HG03558 (cell line): ENCODE results near the gene TSEN54.
A peak's percentile ranks its signal among the peaks of the same experiment; 100 is the strongest.
"Not testable (repeated sequence)": the region's sequence is repeated elsewhere in the genome, so short reads cannot be mapped to it uniquely, and the experiment has no call there.

ENCODE experiments used
- ATAC-seq: cut with Tn5 transposase; IDR thresholded peaks from one replicate; pipeline ENCODE4 v1.9.1; 2021; ENCODE audit warnings: moderate number of reproducible peaks; ENCODE audit not compliant: unreplicated experiment; ENCODE audit errors: extremely low read depth

Gene TSEN54

DNA sequence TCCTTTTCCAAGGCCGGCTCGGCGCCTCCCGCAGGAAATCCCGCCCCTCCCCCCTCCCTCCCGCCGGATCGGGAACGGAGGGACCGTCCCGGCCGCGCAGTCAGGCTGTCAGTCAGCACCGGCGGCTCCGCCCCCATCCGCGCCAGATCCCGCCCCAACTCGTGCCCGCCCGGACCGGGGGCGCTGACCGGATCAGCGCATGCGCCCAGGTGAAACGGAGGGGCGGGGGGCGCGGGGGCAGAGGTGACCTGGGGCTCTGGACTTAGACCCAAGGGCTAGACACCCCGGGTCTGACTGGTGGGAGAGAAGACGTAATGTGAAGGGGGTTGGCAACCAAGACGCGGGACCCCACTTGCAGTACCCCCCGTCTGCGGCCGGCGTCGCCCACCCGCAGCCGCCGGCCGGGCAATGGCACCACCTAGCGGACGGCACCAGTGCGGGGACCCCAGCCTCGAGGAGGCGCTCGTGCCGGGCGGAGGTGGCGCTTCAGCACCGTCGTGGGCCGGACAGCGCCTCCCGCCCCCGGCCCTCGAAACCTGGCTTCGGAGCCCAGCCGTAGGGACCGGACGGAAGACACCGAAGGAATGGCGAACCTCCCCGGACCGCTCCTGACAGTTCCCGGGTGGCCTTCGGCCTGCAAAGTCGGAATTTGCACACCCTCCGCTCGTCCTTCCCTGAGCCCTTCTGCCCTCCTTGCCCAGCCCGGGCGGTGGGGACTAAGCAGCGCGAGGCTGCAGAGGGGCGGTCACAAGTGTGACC is 653 bp upstream of the TSEN54 start, which contains the start of gene CASKIN2:
CASKIN2 (minus strand) TSS at position 42 of the 759 bp plus-strand sequence. CDS start 1,733 bp downstream, outside the sequence.
- no peak for ATAC-seq

DNA sequence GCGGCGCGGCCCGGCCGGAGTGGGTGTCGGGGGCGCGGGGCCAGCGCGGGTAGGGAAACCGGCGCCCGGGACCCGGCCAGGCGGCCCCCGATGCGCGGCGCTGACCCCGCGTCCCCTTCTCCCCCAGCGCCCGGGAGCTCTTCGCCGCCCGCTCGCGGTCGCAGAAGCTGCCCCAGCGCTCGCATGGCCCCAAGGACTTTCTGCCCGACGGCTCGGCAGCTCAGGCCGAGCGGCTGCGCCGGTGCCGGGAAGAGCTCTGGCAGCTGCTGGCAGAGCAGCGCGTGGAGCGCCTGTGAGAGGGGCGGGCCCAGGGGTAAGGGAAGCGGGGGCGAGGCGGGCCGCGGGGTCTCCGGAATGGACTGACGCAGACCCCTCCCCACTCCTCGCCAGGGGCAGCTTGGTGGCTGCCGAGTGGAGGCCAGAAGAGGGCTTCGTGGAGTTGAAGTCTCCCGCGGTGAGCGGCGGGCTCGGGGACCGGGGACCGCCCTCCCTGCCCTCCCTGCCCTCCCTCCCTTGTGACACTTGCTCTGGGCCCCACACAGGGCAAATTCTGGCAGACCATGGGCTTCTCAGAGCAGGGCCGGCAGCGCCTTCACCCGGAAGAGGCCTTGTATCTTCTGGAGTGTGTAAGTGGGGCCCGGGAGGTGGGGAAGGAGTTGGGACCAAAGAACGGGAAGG is 430 bp downstream of the TSEN54 start:
- ATAC-seq = no peak

DNA sequence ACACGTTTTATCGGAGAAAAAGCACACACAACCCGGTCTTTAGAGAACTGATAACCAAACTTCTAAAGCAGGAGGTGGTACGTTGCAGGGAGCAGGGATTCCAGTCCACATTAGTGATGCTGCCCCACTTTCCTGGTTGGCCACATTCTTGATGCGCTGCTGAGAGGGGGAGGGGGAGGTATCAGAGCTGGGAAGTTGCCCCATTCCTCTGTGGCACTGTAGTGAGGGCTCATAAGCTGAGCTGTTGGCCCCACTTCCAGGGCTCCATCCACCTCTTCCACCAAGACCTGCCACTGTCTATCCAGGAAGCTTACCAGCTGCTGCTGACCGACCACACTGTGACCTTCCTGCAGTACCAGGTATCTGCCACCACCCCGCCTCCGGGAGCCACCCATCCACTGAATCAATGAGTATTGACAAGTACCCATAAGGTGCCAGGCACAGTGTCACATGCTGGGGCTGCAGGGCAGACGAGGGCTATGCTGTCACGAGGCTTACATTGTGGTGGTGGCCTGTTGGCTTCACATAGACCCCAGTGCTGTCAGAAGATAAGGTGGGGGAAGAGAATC is 1.1 kb downstream of the TSEN54 start:
- ATAC-seq = no peak

DNA sequence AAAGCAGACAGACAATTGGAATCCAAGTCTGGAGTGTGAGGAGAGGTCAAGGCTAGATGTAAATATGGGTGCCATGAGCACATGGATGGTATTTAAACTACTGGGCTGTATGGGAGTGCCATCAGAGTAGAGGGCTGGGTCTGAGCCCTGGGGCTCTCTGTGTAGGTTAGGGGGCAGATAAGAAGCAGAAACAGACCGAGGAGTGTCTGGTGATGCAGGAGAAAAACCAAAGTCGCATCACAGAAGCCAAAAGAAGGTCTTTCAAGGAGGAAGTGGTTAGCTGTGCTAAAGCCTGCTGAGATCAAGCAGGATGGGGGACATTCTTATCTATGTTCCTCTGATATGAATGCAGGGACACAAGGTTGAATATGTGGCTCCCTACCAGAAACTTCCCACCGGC is 1.9 kb downstream of the TSEN54 start:
- ATAC-seq = no peak

DNA sequence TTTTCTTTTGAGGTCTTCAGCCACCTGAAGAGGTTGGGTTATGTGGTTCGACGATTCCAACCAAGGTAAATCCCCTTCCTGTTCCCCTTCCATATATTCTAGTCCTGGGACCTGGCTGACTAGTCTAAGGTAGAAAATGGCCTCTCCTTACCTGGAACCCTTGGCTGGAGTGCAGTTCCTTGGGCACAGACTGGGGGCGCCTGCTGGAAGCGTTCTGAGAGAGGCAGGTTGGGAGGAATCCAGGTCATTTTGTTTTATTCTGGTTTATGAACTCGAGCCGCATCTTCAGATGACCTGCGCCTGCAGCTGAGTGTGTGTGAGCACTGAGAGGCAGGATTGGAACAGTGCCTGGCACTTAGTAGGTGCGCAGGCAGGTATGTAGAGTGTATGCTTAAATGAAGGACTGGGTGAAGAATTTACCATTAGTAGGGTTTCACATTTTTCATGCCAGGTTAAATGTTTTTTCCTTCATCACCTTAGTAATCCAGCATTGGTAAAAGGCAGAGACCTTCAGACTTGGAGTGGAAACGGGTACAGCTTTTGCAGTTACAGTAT is 2.7 kb downstream of the TSEN54 start:
- no peak for ATAC-seq

DNA sequence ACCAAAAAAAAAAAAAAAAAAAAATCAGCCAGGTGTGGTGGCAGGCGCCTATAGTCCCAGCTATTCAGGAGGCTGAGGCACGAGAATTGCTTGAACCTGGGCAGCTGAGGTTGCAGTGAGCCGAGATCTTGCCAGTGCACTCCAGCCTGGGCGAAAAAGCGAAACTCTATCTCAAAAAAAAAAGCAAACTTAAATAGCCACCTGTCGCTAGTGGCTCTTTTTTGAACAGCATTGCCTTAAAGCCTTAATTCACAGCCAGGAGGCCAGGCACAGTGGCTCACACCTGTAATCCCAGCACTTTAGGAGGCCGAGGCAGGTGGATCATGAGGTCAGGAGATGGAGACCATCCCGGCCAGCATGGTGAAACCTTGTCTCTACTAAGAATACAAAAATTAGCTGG is 4.1 kb downstream of the TSEN54 start:
- ATAC-seq = not testable (repeated sequence)

DNA sequence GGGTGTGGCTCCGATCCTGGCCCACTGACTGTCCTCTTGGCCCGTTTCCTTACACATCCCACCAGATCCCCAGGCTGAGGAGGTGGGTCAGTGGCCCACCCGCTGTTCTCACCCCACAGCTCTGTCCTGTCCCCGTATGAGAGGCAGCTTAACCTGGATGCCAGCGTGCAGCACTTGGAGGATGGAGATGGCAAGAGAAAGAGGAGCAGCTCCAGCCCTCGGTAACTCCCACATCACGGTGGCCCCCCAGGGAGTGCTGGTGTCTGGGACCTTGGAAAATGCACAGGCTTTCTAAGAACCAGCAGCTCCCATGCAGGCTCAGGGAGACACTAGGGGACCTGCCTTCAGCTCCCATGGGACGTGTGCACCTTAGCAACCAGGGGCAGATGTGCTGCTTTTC is 5.0 kb downstream of the TSEN54 start:
- ATAC-seq = no peak

DNA sequence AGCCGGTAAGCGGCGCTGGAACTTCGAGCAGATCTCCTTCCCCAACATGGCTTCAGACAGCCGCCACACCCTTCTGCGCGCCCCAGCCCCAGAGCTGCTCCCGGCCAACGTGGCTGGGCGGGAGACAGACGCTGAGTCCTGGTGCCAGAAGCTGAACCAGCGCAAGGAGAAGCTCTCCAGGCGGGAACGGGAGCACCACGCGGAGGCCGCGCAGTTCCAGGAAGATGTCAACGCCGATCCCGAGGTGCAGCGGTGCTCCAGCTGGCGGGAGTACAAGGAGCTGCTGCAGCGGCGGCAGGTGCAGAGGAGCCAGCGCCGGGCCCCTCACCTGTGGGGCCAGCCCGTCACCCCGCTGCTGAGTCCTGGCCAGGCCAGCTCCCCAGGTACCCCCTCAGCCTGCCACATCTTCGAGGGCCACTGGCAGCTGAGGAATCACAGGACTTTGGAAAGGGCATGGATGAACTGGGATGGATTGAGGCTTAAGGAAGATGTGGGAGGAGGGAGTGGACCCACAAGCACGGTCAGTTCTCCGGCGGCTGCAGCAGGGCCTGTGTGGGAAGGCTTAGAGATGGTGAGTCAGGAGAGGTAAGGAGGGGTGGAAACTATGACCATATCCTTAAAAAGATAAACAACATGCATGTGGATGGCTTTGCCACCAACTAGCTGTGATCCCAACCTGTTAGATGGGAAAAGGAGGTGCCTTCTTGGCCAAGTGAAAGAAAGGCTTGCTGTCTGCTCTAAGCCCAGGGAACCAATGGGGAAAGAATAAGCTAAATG is 5.8 kb downstream of the TSEN54 start:
- no peak for ATAC-seq

DNA sequence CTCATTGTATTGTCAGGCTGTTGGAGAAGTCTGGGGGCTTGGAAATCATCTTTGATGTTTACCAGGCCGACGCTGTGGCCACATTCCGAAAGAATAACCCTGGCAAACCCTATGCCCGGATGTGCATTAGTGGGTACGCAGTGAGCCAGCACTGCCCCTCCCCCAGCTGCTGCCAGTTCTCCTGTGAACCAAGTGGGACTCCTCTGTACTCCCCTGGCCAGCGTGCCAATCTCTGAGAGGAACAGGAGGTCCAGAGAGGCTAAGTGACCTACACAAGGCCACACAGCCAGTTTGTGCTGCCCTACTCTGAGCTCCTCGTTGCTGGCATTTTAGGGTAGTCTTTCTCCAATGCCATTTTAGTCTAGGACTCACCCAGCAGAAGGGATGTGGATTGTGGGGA is 7.3 kb downstream of the TSEN54 start:
- ATAC-seq = no peak

DNA sequence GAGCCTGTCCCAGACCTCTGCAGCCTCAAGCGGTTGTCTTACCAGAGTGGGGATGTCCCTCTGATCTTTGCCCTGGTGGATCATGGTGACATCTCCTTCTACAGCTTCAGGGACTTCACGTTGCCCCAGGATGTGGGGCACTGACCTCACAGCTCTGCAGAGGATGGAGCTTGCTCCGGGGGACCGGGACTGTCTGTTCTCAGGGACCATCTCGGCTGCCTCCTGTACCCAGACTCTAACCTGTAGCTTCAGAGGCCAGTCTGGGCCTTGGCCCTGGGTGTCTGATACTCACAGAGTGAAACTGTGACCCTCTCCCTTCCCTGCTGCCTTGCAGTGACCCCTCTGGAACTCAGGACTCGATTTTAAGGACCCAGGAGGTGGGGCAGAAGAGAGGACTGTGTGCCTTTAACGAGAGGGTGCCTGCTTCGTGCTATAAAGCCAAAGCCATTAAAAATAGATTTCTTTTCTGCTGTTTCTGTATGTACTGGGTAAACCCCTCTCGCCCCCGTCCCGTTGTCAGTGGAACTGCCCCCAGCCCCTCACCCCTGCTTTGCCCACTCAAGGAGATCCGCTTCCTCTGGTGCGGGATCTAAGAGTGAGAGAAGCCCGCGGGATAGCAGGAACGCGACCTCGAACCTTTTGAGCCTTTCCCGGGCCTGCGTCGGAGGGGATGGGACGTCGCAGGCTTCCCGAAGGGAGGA is 8.1 kb downstream of the TSEN54 start:
- no peak for ATAC-seq

DNA sequence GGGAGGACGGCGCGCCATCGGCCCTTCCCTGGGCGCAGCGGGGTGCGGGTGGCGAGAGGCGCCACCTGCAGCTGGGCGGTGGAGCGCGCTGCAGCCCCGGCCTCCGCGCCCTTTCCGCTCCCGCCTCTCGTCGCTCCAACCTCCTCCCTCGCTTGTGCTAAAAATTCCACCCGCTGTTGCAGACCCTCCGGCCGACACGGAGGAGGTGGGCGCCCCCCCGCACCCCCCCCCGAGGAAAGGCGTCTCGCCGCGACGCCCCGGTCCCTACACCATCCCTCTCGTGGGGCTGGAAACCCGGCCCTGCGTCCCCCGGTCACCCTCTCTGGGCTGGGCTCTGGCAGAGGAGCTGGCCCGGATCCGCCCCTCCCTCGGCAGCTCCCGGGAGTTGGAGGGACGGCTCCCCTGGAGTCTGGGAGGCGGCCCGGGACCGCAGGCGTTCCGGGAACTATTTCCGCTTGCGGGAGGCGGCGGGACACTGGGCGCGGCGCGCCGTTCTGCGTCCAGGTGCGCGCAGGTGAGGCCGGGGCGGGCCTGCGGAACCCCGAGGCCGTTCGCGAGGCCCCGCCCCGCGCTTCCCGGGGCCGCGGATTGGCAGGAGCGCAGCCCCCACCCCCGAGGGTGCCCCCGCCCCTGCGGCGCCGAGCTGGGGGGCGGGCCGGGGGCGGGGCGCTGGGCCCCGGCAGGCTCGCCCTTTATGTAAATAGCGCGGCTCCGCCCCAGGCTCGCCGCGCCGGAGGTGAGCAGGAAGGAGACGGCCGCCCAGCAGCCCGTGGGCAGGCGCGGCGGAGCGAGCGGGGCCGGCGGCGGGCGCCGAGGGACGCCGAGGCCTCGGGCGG is 8.9 kb downstream of the TSEN54 start, which contains the start of gene LLGL2:
LLGL2 (plus strand) TSS at position 728 of the 836 bp plus-strand sequence. CDS start 17,730 bp downstream, outside the sequence.
- ATAC-seq = peak; percentile 57

DNA sequence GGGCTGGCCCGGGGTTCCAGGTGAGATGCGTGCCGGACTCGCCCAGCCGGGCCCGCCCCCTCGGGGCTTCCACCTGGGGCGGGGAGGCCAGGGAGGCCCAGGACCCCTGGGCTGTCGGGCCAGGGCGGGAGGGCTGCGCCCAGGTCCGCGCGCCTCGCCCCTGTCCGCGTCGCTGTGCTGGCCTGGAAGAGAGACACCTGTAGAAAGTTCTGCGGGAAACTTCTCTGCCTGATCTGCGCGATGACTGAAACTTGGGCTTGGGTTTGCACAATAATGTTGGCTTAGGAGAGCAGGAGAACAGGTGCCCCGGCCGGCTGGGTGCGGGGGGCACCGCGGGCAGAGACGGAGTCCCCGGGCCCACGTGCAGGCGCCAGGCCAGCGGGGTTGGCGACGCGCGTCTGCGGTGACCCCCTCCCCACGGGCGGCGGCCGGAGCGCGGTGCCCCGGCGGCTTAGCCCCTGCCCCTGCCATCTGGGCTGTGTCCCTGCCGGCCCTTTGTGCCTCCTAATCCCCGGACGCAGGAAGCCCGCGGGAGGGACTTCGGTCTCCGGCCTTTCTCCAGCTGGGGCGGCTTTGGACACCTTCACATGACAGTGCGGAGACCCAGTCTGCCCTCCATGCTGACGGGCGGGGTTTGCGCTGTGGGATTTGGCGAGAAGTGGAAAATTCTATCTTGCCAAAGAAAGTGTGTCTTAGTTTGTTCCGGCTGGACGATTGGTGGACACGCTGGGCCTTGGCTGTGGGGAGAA is 9.7 kb downstream of the TSEN54 start:
- ATAC-seq = no peak

DNA sequence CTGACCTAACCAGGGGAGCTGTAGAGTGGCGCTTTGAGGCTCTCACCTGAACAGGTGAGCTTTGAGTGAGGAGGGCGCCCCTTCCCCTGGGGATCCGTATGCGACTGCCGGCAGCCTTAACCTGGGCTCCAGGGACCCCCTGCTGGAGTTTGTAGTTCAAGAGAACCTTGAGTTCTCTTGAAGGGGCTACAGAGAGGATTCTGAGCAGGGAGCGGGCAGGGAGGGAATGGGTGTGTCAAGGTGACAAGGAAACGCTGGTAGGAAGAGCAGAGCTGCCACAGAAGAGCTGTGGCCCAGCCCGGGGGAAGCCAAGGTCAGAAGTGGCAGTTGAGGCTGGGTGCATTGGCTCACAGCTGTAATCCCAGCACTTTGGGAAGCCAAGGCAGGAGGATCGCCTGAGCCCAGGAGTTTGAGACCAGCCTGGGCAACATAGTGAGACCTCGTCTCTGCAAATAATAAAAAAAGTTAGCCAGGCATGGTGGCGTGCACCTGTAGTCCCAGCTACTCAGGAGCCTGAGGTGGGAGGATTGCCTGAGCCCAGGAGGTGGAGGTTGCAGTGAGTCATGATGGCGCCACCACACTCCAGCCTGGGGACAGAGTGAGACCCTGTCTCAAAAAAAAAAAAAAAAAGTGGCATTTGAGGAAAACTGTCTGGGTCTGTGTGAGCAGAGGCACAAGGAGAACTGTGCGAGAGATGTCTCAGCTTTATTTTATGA is 10.4 kb downstream of the TSEN54 start:
- ATAC-seq = no peak

DNA sequence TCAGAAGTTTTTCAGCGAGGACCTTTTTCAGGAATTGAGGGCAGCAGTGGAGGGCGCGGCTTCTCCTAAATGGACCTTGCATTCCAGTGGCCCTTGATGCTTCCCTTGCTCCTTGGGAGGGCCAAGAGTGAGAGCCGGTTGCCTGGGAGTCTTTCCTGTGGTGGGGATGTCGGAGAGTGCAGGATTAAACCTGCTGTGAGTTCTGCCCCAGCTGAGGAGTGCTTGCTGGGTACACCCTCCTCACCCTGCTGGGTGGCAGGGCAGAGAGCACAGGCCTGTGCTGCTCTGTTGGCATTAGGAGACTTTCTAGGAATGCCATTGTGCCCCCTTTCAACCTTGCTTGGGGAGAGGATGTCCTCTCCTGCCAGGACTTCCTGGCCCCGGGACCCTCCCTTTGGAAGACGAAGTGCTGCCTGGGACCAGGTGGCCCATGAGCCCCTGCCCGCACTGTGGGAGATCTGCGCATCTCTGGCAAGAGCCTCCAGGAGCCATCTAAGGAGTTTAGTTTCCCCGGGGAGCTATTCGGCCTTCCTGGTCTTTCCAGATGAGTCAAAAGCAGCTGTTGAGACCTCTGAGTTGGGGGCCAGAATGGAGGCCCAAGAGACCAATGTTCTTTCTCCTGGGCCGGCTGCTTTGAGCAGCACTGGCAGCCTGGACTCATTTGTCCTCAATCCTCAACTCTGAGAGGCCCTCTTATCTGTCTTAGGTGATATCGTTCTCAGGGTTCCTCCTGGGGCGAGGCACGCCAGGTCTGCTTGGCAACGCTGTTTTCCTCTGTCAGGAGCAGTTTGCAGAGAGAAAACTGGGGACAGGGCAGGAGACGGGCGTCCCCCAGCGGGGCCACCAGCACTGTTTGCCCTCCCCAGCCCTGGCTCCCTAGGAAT is 14.8 kb downstream of the TSEN54 start:
- no peak for ATAC-seq

DNA sequence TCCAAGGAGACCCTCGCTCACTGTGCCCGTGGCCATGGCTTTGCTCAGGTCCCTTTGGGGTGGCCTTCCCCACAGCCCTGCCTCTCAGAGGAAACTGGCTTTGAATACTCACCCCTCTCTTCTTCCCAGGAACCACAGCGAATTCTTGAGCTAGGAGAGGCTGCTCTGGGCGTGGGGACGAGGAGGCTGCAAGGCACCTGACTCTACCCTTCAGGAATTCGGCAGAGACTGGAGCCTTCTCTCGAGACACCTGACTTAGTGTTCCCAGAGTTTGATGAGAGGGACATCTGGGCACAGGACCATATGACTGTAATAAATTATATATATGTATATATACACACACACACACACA is 15.4 kb downstream of the TSEN54 start:
- no peak for ATAC-seq

DNA sequence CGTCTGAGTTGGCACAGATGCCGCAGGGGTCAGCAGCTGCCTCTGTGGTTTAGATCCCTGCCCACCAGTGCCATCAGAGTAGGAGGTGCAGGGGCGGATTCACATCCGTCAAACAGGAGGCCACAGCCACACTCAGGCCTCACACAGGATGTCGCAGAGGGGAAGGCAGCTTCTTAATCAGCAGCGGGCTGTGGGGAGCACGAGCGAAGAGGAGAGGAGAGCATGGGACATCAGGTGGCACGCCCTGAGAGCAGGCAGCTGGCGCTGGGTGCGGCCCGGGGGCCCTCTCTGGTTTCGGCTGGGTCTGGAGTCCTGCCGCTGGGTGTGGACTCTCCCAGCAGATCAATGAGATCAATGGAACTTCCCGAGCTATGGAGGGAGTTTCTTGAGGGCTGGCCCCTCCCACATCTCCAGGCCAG is 18.8 kb downstream of the TSEN54 start:
- ATAC-seq = no peak

DNA sequence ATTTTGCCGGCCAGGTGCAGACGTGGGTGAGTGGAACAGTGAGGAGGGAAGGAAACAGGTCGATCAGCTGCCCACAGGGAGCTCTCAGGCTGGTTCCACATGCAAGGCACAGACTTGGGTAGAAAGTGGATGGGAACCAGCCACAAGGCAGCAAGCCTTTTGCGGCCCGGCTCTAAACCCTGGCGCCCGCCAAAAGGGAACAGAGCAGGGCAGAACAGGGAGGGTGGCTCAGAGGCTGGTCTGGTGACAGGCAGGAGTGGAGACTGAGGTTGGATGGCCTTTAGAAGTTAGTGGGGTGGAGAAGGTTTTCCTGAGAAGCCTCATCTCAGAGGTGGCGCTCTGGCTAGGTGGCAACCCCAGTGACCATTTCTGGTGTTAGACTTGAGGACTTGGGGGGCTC is 19.5 kb downstream of the TSEN54 start:
- no peak for ATAC-seq
